HUES48 (cell line): ENCODE results near the gene FBXO36.
"Not testable (repeated sequence)": the region's sequence is repeated elsewhere in the genome, so short reads cannot be mapped to it uniquely, and the experiment has no call there.

ENCODE experiments used
- H3K27ac ChIP-seq: one replicate; pipeline ENCODE4 v1.7.0; 2013; ENCODE audit warnings: low read depth, low read length, inconsistent platforms
- H3K27me3 ChIP-seq: 2 replicates; pipeline ENCODE4 v1.6.1; 2013; ENCODE audit warnings: mild to moderate bottlenecking, low read length; ENCODE audit not compliant: control insufficient read depth, insufficient read depth
- H3K36me3 ChIP-seq: 2 replicates; pipeline ENCODE4 v1.6.1; 2013; ENCODE audit warnings: low read length; ENCODE audit not compliant: control insufficient read depth, insufficient read depth
- H3K4me1 ChIP-seq: 2 replicates; pipeline ENCODE4 v1.6.1; 2013; ENCODE audit warnings: mild to moderate bottlenecking, low read length; ENCODE audit not compliant: control insufficient read depth, insufficient read depth
- H3K4me3 ChIP-seq: 2 replicates; pipeline ENCODE4 v1.5.1; 2013; ENCODE audit warnings: mild to moderate bottlenecking, low read depth, low read length
- H3K9ac ChIP-seq: 2 replicates; pipeline ENCODE4 v1.6.1; 2013; ENCODE audit warnings: mild to moderate bottlenecking, low read depth, low read length, moderate library complexity
- H3K9me3 ChIP-seq: 2 replicates; pipeline ENCODE4 v1.6.1; 2013; ENCODE audit warnings: low read length; ENCODE audit not compliant: control insufficient read depth, insufficient read depth

The FBXO36 gene

GRCh38 chr2:229931241-229931640 is 8.9 kb downstream of the FBXO36 start:
- no peak overlapping the region for H3K27ac ChIP-seq
- no peaks in the 10 kb centered on the region for H3K27me3 ChIP-seq
- H3K9me3 ChIP-seq: no peaks in the 10 kb centered on the region
- 0 out of 2 replicates have a peak, but pooled peaks cover 6% of the 10 kb centered on the region for H3K36me3 ChIP-seq
- H3K4me3 ChIP-seq: no peak overlapping the region
- H3K4me1 ChIP-seq: no peaks in the 10 kb centered on the region
- no peak overlapping the region for H3K9ac ChIP-seq

DNA sequence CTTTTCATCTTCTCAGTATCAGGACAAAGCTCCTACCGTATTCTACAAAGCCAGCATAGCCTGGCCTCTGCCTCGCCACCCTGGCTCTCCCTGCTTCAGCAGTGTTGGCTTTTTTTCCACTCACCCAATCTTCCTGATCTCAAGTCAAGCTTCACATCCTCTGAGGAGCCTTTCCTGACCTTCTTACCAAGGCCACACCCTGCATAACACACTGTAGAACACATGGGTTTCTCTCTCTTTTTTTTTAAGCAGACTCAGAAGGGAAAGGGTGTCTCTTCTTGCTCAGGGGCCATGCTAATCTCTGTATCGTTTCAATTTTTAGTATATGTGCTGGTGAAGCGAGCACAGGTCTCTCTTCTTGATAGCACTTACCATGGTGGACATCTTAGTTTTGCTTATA is 15.2 kb downstream of the FBXO36 start:
- Histone ChIP-seq H3K4me1 (no peaks in the 10 kb centered on the region), H3K9me3 (no peaks in the 10 kb centered on the region), H3K36me3 (0 out of 2 replicates have a peak, but pooled peaks cover 6% of the 10 kb centered on the region), H3K9ac (no peak overlapping the region), H3K27ac (no peak overlapping the region), H3K4me3 (no peak overlapping the region), H3K27me3 (no peaks in the 10 kb centered on the region)

GRCh38 chr2:229942671-229943070 is 20.4 kb downstream of the FBXO36 start:
- Histone ChIP-seq H3K9ac (no peak overlapping the region), H3K27ac (no peak overlapping the region), H3K27me3 (no peaks in the 10 kb centered on the region), H3K9me3 (no peaks in the 10 kb centered on the region), H3K4me3 (no peak overlapping the region), H3K4me1 (no peaks in the 10 kb centered on the region; the same call in 1 of the 2 replicates), H3K36me3 (no peaks in the 10 kb centered on the region)

GRCh38 chr2:229943171-229943570 is 20.9 kb downstream of the FBXO36 start:
- no peak overlapping the region for H3K4me3 ChIP-seq
- H3K27ac ChIP-seq: no peak overlapping the region
- no peak overlapping the region for H3K9ac ChIP-seq
- H3K4me1 ChIP-seq: no peaks in the 10 kb centered on the region; the same call in 1 of the 2 replicates
- no peaks in the 10 kb centered on the region for H3K36me3 ChIP-seq
- no peaks in the 10 kb centered on the region for H3K9me3 ChIP-seq
- H3K27me3 ChIP-seq: no peaks in the 10 kb centered on the region

DNA sequence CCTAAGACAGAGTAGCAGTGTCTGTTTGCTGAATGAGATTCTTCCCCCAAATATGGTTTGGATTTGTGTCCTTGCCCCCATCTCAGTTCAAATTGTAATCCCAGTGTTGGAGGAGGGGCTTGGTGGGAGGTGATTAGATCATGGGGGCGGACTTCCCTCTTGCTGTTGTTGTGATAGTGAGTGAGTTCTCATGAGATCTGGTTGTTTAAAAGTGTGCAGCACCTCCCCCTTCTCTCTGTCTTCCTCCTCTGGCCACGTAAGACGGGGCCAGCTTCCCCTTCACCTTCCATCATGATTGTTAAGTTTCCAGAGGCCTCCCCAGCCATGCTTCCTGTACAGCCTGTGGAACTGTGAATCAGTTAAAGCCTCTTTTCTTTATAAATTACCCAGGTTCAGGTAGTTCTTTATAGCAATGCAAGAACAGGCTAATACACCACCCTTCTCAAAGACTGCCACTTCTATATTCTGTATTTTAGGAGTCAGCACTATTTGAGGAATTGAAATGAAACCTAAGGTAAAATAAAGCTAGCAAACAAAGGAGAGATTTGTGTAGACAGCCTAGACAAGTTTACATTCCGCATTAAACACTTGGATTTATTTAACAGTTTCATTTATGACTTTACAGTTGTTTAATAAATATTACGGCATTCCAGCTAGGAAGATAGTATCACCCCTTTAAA is 21.6 kb downstream of the FBXO36 start:
- H3K9me3 ChIP-seq: no peaks in the 10 kb centered on the region
- no peaks in the 10 kb centered on the region for H3K27me3 ChIP-seq
- H3K27ac ChIP-seq: no peak overlapping the region

DNA sequence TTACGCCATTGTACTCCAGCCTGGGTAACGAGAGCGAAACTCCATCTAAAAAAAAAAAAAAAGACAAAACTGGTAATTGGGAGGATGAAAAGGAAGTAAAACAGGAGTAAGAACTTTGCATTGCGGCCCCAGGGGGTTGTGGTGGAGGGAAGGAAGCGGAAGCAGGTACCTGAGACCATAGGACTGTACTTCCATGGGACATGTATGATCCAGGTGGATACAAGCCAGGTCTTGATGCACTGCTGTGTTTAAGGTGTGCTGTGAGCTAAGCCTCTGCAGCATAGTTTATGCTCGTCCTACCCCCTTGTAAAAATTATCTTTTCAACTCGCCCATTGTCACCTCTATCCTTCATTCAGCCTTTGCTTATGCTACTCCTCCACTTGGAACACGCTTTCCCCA is 23.7 kb downstream of the FBXO36 start:
- Histone ChIP-seq H3K4me3 (no peak overlapping the region), H3K9me3 (no peaks in the 10 kb centered on the region), H3K27ac (no peak overlapping the region), H3K4me1 (no peaks in the 10 kb centered on the region; the same call in 1 of the 2 replicates), H3K9ac (no peak overlapping the region), H3K27me3 (no peaks in the 10 kb centered on the region), H3K36me3 (no peaks in the 10 kb centered on the region)

More for the DNA sequence above, 21.6 kb downstream of the FBXO36 start:
- Histone ChIP-seq H3K4me3 (no peak overlapping the region), H3K4me1 (no peaks in the 10 kb centered on the region; the same call in 1 of the 2 replicates), H3K36me3 (no peaks in the 10 kb centered on the region), H3K9ac (no peak overlapping the region)

DNA sequence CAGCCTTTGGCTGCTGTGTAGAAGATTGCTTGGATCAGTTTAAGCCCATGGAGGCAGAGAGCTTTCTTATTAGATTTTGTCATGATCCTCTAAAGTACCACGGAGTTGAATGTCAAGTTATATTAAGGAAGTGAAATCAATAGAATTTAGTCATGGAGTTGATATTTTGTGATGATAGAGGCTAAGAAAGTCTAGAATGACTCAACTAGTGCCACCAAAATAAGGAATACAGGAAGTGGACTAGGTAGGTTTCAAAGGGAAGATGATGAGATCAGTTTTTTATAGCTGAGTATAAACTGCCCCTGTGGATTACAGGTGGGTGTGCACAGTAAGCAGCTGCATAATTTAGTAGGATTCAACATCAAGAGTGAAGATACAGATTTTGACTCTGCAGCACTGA is 25.2 kb downstream of the FBXO36 start:
- Histone ChIP-seq H3K9me3 (no peaks in the 10 kb centered on the region), H3K27me3 (no peaks in the 10 kb centered on the region)

DNA sequence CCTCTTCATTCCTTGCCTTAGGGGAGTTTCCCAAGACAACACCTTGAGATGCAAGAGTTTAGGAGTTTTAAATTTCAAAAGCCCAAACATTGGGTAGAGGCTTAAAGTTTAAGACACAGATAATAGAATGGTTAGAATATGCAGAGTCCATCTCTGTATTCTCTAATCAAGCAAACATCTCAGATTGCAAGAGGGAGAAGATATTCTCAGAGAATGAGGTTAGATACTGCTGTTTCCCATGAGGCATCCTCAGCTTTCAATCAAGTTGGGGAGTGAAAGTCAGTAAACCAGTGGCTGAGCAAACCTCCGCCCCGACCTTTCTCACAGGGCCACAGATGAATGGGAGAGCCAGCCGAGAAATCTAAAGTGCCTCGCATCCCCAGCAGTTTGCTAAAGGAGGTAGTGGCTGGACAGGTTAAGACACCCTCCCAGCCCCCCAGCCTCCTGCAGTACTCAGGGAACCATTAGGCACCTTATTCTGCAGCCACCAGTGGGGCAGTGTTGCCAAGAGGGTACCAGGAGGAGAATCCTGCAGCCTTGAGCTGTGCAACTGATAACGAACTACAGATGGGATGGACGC is 30.0 kb downstream of the FBXO36 start:
- H3K27ac ChIP-seq: peak overlapping the region; percentile 57
- no peaks in the 10 kb centered on the region for H3K27me3 ChIP-seq
- H3K4me3 ChIP-seq: no peak overlapping the region
- H3K9ac ChIP-seq: no peak overlapping the region
- no peaks in the 10 kb centered on the region for H3K9me3 ChIP-seq
- H3K36me3 ChIP-seq: no peaks in the 10 kb centered on the region
- peaks cover 27% of the 10 kb centered on the region for H3K4me1 ChIP-seq

More for the DNA sequence above, 25.2 kb downstream of the FBXO36 start:
- Histone ChIP-seq H3K36me3 (no peaks in the 10 kb centered on the region), H3K4me1 (peaks cover 12% of the 10 kb centered on the region), H3K4me3 (no peak overlapping the region), H3K27ac (no peak overlapping the region), H3K9ac (no peak overlapping the region)

- Histone ChIP-seq H3K4me3 (no peak overlapping the region), H3K36me3 (no peaks in the 10 kb centered on the region), H3K27ac (no peak overlapping the region), H3K9me3 (no peaks in the 10 kb centered on the region), H3K4me1 (peaks cover 27% of the 10 kb centered on the region), H3K27me3 (no peaks in the 10 kb centered on the region), H3K9ac (no peak overlapping the region)
Measured at GRCh38 chr2:229955663-229956062, 33.4 kb downstream of the FBXO36 start.

GRCh38 chr2:229956491-229956890 is 34.2 kb downstream of the FBXO36 start:
- H3K4me3 ChIP-seq: no peak overlapping the region
- H3K27me3 ChIP-seq: no peaks in the 10 kb centered on the region
- H3K36me3 ChIP-seq: no peaks in the 10 kb centered on the region
- no peak overlapping the region for H3K9ac ChIP-seq
- no peaks in the 10 kb centered on the region for H3K9me3 ChIP-seq
- H3K4me1 ChIP-seq: peaks cover 25% of the 10 kb centered on the region
- H3K27ac ChIP-seq: no peak overlapping the region

GRCh38 chr2:229963596-229963995 is 41.3 kb downstream of the FBXO36 start:
- not testable (repeated sequence) for H3K27ac ChIP-seq, H3K36me3 ChIP-seq

More at GRCh38 chr2:229963596-229963995, 41.3 kb downstream of the FBXO36 start:
- not testable (repeated sequence) for H3K4me1 ChIP-seq, H3K4me3 ChIP-seq, H3K27me3 ChIP-seq, H3K9me3 ChIP-seq, H3K9ac ChIP-seq
